ENCODE measurements around the gene VPS37B.

The VPS37B gene

GRCh38 chr12:122854554-122854953 is 41.4 kb downstream of the VPS37B start:
- in situ Hi-C loops (cut with HindIII; ENCODE audit: low pct_ligation_motif_present, low sequenced_read_pairs) = no loop called here

GRCh38 chr12:122853582-122854245 is 42.2 kb downstream of the VPS37B start:
- no peak for TF ChIP-seq CTCF (IDR thresholded peaks at IDR 0.05; ENCODE audit: low read depth, low read length, missing control alignments)
- Histone ChIP-seq H3K4me3 (ENCODE audit: low read depth, low read length) (no peak overlapping the region), H3K27ac (no peak overlapping the region), H3K27me3 (replicated peaks) (no peaks in the 10 kb centered on the region), H3K36me3 (replicated peaks) (no peaks in the 10 kb centered on the region)
- no peak for DNase-seq
- in situ Hi-C loops (cut with HindIII; ENCODE audit: low pct_ligation_motif_present, low sequenced_read_pairs) = no loop called here

More at GRCh38 chr12:122854554-122854953, 41.4 kb downstream of the VPS37B start:
- Histone ChIP-seq H3K27ac (no peak overlapping the region), H3K4me3 (ENCODE audit: low read depth, low read length) (no peak overlapping the region), H3K36me3 (replicated peaks) (no peaks in the 10 kb centered on the region), H3K27me3 (replicated peaks) (no peaks in the 10 kb centered on the region)
- no peak for TF ChIP-seq CTCF (IDR thresholded peaks at IDR 0.05; ENCODE audit: low read depth, low read length, missing control alignments)
- DNase-seq = no peak

GRCh38 chr12:122852336-122853275 is 43.3 kb downstream of the VPS37B start:
- Histone ChIP-seq H3K36me3 (replicated peaks) (no peaks in the 10 kb centered on the region), H3K27me3 (replicated peaks) (no peaks in the 10 kb centered on the region), H3K4me3 (ENCODE audit: low read depth, low read length) (no peak overlapping the region), H3K27ac (no peak overlapping the region)
- in situ Hi-C loops (cut with HindIII; ENCODE audit: low pct_ligation_motif_present, low sequenced_read_pairs) = no loop called here
- DNase-seq = no peak
- no peak for TF ChIP-seq CTCF (IDR thresholded peaks at IDR 0.05; ENCODE audit: low read depth, low read length, missing control alignments)

GRCh38 chr12:122851820-122852219 is 44.1 kb downstream of the VPS37B start:
- in situ Hi-C loops (cut with HindIII; ENCODE audit: low pct_ligation_motif_present, low sequenced_read_pairs) = no loop called here
- peak; percentile 73 for DNase-seq
- Histone ChIP-seq H3K36me3 (replicated peaks) (no peaks in the 10 kb centered on the region), H3K27ac (peak overlapping the region; percentile 64), H3K4me3 (ENCODE audit: low read depth, low read length) (no peak overlapping the region), H3K27me3 (replicated peaks) (no peaks in the 10 kb centered on the region)
- TF ChIP-seq CTCF (IDR thresholded peaks at IDR 0.05; ENCODE audit: low read depth, low read length, missing control alignments) = no peak

- Histone ChIP-seq H3K27ac (no peak overlapping the region), H3K27me3 (replicated peaks) (no peaks in the 10 kb centered on the region), H3K4me3 (ENCODE audit: low read depth, low read length) (no peak overlapping the region), H3K36me3 (replicated peaks) (no peaks in the 10 kb centered on the region)
- TF ChIP-seq CTCF (IDR thresholded peaks at IDR 0.05; ENCODE audit: low read depth, low read length, missing control alignments) = no peak
- in situ Hi-C loops (cut with HindIII; ENCODE audit: low pct_ligation_motif_present, low sequenced_read_pairs) = no loop called here
- DNase-seq = no peak
Observed at GRCh38 chr12:122850695-122851350, 45.1 kb downstream of the VPS37B start.
